Measurements from ENCODE around the gene MEGF6. TPM values are rescaled to one million over a fixed set of nuclear protein-coding genes. Genes with fewer than 3 reads are reported as not detected.
"Not testable (repeated sequence)": the region's sequence is repeated elsewhere in the genome, so short reads cannot be mapped to it uniquely, and the experiment has no call there.

MEGF6 gene
- total RNA-seq, 2 experiments from 2014 or later, result 2.6 to 4.5 TPM

DNA sequence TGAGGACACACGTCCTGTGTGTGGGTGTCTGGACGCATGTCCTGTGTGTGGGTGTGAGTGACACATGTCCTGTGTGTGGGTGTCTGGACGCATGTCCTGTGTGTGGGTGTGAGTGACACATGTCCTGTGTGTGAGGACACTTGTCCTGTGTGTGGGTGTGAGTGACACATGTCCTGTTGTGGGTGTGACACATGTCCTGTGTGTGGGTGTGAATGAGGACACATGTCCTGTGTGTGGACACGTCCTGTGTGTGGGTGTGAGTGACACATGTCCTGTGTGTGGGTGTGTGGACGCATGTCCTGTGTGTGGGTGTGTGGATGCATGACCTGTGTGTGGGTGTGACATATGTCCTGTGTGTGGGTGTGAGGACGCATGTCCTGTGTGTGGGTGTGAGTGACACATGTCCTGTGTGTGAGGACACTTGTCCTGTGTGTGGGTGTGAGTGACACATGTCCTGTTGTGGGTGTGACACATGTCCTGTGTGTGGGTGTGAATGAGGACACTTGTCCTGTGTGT is 25.9 kb downstream of the MEGF6 start:
- H3K27ac Mint-ChIP-seq; H3K4me1 Mint-ChIP-seq; H3K36me3 Mint-ChIP-seq (ENCODE audit: low read depth); intact Hi-C loops (cut with DNase I, micrococcal nuclease); H3K9me3 Mint-ChIP-seq (ENCODE audit: low read depth); ATAC-seq; POLR2A ChIA-PET; H3K27me3 Mint-ChIP-seq; H3K4me3 Mint-ChIP-seq; CTCF ChIA-PET: not testable (repeated sequence)
- peak; percentile 16 for DNase-seq

DNA sequence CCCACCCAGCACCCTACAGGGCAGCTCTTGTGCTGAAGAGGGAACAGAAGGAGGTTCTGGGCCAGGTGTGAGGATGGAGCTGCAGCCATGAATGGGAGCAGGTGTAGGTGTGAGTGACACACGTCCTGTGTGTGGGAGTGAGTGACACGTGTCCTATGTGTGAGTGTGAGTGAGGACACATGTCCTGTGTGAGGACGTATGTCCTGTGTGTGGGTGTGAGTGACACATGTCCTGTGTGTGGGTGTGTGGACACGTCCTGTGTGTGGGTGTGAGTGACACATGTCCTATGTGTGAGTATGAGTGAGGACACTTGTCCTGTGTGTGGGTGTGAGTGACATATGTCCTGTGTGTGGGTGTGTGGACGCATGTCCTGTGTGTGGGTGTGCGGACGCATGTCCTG is 26.4 kb downstream of the MEGF6 start:
- ChIA-PET CTCF (no interaction called here), POLR2A (no interaction called here)
- Mint-ChIP-seq H3K4me1 (no peaks in the 10 kb centered on the region), H3K27me3 (no peaks in the 10 kb centered on the region), H3K9me3 (ENCODE audit: low read depth) (no peaks in the 10 kb centered on the region), H3K36me3 (ENCODE audit: low read depth) (no peaks in the 10 kb centered on the region), H3K27ac (no peak overlapping the region), H3K4me3 (no peak overlapping the region)
- DNase-seq, result peak; percentile 52
- peak; percentile 55 for ATAC-seq
- intact Hi-C loops (cut with DNase I, micrococcal nuclease), result no loop called here

DNA sequence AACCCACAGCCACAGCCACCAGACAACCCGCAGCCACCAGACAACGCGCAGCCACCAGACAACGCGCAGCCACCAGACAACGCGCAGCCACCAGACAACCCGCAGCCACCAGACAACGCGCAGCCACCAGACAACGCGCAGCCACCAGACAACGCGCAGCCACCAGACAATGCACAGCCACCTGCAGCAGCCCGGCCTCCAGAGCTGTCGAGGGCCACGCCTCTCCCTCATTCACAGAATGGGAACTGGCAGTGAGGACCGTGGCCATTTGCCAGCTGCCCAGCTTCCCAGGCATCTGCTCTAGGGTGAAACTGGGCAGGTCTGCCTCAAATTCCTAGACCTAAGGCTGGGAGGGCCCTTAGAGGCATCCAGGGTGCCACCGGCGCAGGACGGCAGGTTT is 27.6 kb downstream of the MEGF6 start:
- ATAC-seq, CTCF ChIA-PET: not testable (repeated sequence)

DNA sequence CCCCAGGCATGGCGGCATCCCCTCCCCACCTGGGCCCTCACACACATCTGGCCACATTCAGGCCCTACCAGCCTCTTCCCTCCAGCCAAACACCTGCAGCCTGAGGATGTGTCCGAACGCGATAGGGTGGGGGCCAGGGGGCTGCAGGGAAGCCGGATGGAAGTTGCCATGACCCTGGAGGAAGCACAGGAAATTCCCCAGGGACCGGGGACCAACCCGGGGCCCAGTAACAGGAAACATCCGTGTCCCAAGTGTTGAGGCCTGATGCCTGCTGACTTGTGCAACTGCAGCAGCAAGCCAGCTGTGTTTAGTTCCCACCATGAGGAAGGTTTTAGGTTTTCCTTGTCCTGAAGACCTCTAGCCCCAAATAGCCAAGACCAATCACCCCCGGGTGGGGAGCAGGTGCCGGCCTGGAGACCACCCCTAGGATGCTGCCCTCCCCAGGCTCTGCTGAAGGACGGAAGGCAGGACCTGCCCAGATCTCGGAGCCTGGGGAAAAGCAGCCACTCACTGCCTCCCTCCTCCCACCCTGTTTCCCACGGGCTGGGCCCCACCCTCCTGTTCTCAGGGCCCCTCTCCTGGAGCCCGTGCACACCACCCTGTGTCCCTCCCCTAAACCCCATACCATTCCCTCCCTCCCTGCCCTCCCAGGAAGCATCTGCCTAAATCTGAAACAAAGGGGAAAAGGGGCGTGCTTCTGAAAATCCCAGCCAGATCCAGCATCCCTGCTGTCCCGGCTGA is 29.8 kb downstream of the MEGF6 start:
- POLR2A ChIA-PET, result no interaction called here
- Mint-ChIP-seq H3K27me3 (no peaks in the 10 kb centered on the region), H3K36me3 (ENCODE audit: low read depth) (no peaks in the 10 kb centered on the region), H3K9me3 (ENCODE audit: low read depth) (no peaks in the 10 kb centered on the region), H3K27ac (no peak overlapping the region), H3K4me1 (no peaks in the 10 kb centered on the region), H3K4me3 (no peak overlapping the region)
- DNase-seq (no peak), ATAC-seq (no peak)
- CTCF ChIA-PET, result no interaction called here
- intact Hi-C loops (cut with DNase I, micrococcal nuclease), result no loop called here

More for the DNA sequence above, 27.6 kb downstream of the MEGF6 start:
- H3K9me3 Mint-ChIP-seq (ENCODE audit: low read depth); H3K36me3 Mint-ChIP-seq (ENCODE audit: low read depth); DNase-seq; H3K27ac Mint-ChIP-seq; intact Hi-C loops (cut with DNase I, micrococcal nuclease); POLR2A ChIA-PET; H3K4me3 Mint-ChIP-seq; H3K4me1 Mint-ChIP-seq; H3K27me3 Mint-ChIP-seq: not testable (repeated sequence)

DNA sequence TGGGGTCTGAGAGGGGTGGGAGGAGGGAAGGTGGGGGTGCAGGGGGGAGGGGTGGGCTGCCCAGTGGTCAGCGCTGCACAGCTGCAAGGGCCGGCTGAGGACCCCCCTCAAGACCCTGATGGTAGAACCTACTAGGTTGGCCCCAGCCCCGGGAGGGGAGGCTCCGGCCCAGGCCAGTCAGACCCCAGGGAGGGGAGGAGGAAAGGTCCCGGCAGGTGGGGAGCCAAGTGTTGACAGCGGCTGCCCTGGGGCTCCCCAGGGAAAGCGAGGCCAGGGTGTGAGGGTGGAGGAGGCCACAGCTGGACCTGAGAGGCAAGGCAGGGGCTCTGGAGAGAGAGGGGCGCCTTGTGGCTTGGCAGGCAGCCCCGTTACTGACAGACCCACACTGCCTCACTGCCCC is 31.1 kb downstream of the MEGF6 start:
- ATAC-seq (no peak), DNase-seq (no peak)
- H3K9me3 Mint-ChIP-seq (ENCODE audit: low read depth), result no peaks in the 10 kb centered on the region
- H3K27me3 Mint-ChIP-seq, result no peaks in the 10 kb centered on the region
- H3K36me3 Mint-ChIP-seq (ENCODE audit: low read depth), result no peaks in the 10 kb centered on the region
- ChIA-PET CTCF (no interaction called here), POLR2A (no interaction called here)
- no peak overlapping the region for H3K27ac Mint-ChIP-seq
- intact Hi-C loops (cut with DNase I, micrococcal nuclease), result no loop called here
- no peak overlapping the region for H3K4me3 Mint-ChIP-seq
- H3K4me1 Mint-ChIP-seq, result no peaks in the 10 kb centered on the region

DNA sequence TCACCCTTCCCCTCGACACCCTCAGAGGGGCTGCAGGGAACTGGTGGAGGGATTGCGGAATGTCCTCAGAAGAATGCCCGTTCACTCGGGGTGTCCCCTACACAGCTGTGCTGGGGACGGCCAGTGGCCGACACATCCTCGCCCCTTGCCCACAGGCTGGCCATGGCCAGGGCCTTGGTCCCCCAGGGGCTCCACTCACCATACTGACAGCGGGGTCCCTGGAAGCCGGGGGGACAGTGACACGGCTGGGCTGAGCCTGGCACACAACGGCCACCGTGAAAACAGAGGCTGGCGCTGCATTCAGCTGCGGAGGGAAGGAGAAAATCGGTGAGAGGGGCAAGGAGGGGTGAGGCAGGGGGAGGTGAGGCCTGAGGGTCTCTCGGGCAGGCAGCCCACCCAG is 31.7 kb downstream of the MEGF6 start:
- no peaks in the 10 kb centered on the region for H3K36me3 Mint-ChIP-seq (ENCODE audit: low read depth)
- DNase-seq (no peak), ATAC-seq (no peak)
- intact Hi-C loops (cut with DNase I, micrococcal nuclease), result no loop called here
- ChIA-PET CTCF (interaction anchor here (0.6 to 0.7 kb wide), 2 partner anchors 44 to 48 kb away, joined by 3 read pairs; no protein-coding TSS in a partner anchor), POLR2A (no interaction called here)
- H3K4me1 Mint-ChIP-seq, result no peaks in the 10 kb centered on the region
- no peaks in the 10 kb centered on the region for H3K9me3 Mint-ChIP-seq (ENCODE audit: low read depth)
- no peak overlapping the region for H3K4me3 Mint-ChIP-seq
- H3K27ac Mint-ChIP-seq, result no peak overlapping the region
- H3K27me3 Mint-ChIP-seq, result no peaks in the 10 kb centered on the region

DNA sequence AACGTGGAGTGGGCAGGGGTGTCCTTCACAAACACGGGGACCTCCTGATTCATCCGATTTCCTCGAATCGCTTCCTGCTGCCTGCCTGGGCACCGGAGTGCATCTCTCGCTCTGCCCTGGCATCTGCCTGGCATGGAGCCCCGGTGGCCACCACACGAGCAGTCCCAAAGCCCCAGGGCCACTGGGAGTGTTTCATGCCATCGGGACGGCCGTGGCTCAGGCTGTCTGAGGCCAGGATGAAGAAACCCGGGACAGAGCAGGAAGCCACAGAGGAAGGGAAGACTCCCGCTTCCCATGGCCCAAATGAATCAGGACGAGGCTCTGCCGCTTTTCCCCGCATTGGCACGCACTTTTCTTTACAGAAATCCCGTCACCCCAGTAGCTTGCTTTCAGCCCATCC is 32.4 kb downstream of the MEGF6 start:
- no peak for ATAC-seq
- H3K27ac Mint-ChIP-seq, result no peak overlapping the region
- H3K4me1 Mint-ChIP-seq, result no peaks in the 10 kb centered on the region
- H3K9me3 Mint-ChIP-seq (ENCODE audit: low read depth), result no peaks in the 10 kb centered on the region
- CTCF ChIA-PET, result interaction anchor here (0.6 to 0.7 kb wide), 2 partner anchors 45 to 125 kb away, joined by 3 read pairs; no protein-coding TSS in a partner anchor
- no peaks in the 10 kb centered on the region for H3K36me3 Mint-ChIP-seq (ENCODE audit: low read depth)
- no peak for DNase-seq
- H3K27me3 Mint-ChIP-seq, result no peaks in the 10 kb centered on the region
- intact Hi-C loops (cut with DNase I, micrococcal nuclease), result no loop called here
- POLR2A ChIA-PET, result no interaction called here
- H3K4me3 Mint-ChIP-seq, result no peak overlapping the region

DNA sequence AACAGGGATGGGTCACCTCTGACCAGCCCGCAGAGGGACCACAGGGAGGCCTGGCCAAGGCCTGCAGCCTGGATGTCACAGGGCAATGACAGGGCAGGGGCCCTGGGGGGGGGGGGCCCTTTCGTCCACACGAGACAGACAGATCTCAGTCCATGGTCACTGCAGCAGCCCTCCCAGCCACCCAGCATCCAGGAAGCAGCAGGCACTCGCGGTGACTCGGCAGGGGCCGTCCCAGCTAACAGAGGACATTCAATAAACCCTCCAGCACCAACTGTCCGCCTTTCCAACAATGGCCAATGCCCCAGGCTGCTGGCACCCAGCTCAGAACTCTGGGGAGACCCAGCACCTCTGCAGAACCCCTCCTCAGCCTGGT is 32.9 kb downstream of the MEGF6 start:
- DNase-seq (no peak), ATAC-seq (no peak)
- H3K36me3 Mint-ChIP-seq (ENCODE audit: low read depth), result no peaks in the 10 kb centered on the region
- ChIA-PET CTCF (no interaction called here), POLR2A (no interaction called here)
- no peak overlapping the region for H3K4me3 Mint-ChIP-seq
- intact Hi-C loops (cut with DNase I, micrococcal nuclease), result no loop called here
- H3K27me3 Mint-ChIP-seq, result no peaks in the 10 kb centered on the region
- no peaks in the 10 kb centered on the region for H3K4me1 Mint-ChIP-seq
- no peaks in the 10 kb centered on the region for H3K9me3 Mint-ChIP-seq (ENCODE audit: low read depth)
- no peak overlapping the region for H3K27ac Mint-ChIP-seq

DNA sequence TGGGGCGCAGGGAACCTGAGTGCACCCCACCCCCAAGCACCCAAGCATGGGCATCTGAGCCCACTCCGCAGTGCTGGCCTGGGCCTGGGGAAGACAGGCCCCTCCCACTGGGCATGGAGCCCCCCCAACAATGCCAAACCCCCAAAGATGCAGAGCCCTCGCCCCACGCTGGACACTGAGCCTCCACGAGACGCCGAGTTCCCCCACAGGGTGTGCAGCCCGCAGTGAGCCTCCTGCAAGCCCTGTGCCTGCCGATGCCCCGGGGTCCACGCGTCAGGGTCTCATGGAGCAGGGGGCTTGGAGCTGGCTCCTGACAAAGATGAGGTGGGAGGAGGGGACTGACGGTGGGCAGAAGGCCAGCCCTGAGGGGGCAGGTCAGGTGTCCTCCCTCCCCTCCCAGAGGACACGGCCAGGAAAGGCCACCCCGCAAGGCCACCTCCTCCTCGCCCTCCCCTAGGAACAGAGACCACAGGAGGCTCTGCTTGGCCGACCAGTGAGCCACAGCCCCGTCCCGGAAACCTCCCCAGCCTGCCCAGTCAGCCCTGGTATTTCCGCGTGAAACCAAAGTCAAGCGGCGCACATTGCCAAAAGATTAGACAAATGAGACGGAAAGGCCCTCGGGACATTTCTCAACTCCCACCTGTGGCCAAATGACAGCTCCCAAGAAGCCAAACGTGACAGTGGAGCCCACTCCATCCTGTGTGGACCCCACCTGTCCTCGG is 33.4 kb downstream of the MEGF6 start:
- POLR2A ChIA-PET, result no interaction called here
- no peak for ATAC-seq
- H3K36me3 Mint-ChIP-seq (ENCODE audit: low read depth), result no peaks in the 10 kb centered on the region

DNA sequence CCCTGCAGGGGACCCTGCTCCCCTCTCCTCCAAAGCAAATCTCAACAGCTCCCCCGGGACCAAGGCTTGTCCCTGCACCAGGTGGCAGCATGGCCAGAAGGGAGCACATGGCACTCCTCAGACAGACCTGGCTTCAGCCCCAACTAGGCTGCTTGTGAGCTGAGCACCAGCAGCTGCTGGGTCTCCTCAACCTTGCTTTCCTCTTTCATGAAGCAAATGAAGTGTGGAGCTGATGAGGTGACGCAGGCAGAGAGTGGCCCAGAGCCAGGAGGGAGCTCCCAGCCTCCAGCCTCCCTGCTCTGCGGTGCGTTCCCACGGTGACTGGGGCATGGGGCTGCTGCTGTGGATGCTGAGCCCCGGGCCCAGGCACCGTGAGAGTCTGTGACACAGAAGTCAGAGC is 34.0 kb downstream of the MEGF6 start:
- DNase-seq (no peak), ATAC-seq (no peak)
- no peaks in the 10 kb centered on the region for H3K9me3 Mint-ChIP-seq (ENCODE audit: low read depth)
- intact Hi-C loops (cut with DNase I, micrococcal nuclease), result no loop called here
- ChIA-PET CTCF (no interaction called here), POLR2A (no interaction called here)
- no peak overlapping the region for H3K4me3 Mint-ChIP-seq
- H3K27me3 Mint-ChIP-seq, result no peaks in the 10 kb centered on the region
- no peaks in the 10 kb centered on the region for H3K4me1 Mint-ChIP-seq
- no peaks in the 10 kb centered on the region for H3K36me3 Mint-ChIP-seq (ENCODE audit: low read depth)
- H3K27ac Mint-ChIP-seq, result no peak overlapping the region

More for the DNA sequence above, 33.4 kb downstream of the MEGF6 start:
- Mint-ChIP-seq H3K4me3 (no peak overlapping the region), H3K27ac (no peak overlapping the region), H3K27me3 (no peaks in the 10 kb centered on the region), H3K9me3 (ENCODE audit: low read depth) (no peaks in the 10 kb centered on the region), H3K4me1 (no peaks in the 10 kb centered on the region)
- intact Hi-C loops (cut with DNase I, micrococcal nuclease), result no loop called here
- DNase-seq, result no peak
- CTCF ChIA-PET, result no interaction called here

DNA sequence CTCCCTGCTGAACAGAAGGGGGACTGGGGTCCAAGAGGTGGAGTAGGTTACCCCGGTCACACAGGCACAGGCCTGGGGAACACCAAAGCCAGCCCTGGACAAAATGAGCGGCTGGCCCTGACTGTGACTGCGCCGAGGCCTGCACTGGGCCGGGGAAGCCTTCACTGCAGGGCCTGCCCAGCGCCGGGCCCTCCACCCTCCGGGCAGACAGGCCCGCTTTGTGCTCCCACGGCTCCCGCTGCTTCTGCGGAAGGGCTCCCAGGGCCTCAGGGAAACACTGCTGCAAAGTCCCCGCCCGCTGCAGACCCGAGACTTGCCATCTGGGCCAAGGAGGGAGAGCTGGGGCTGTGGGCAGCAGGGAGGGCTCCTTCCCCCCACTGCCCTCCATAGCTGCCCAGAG is 35.3 kb downstream of the MEGF6 start:
- Mint-ChIP-seq H3K9me3 (ENCODE audit: low read depth) (no peaks in the 10 kb centered on the region), H3K4me1 (no peaks in the 10 kb centered on the region), H3K27ac (no peak overlapping the region), H3K36me3 (ENCODE audit: low read depth) (no peaks in the 10 kb centered on the region), H3K4me3 (no peak overlapping the region), H3K27me3 (no peaks in the 10 kb centered on the region)
- POLR2A ChIA-PET, result no interaction called here
- CTCF ChIA-PET, result no interaction called here
- DNase-seq, result no peak
- ATAC-seq, result no peak
- intact Hi-C loops (cut with DNase I, micrococcal nuclease), result no loop called here

DNA sequence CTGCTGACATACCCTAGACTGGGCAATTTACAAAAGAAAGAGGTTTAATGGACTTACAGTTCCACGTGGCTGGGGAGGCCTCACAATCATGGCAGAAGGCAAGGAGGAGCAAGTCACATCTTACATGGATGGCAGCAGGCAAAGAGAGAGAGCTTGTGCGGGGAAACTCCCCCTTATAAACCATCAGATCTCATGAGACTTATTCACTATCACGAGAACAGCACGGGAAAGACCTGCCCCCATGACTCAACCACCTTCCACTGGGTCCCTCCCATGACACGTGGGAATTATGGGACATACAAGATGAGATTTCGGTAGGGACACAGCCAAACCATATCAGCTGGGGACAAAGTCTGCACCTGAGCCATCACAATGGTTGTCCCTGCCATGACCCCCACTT is 35.8 kb downstream of the MEGF6 start:
- H3K27me3 Mint-ChIP-seq; H3K36me3 Mint-ChIP-seq (ENCODE audit: low read depth); H3K9me3 Mint-ChIP-seq (ENCODE audit: low read depth); CTCF ChIA-PET; DNase-seq; POLR2A ChIA-PET; H3K4me1 Mint-ChIP-seq; H3K27ac Mint-ChIP-seq; H3K4me3 Mint-ChIP-seq; intact Hi-C loops (cut with DNase I, micrococcal nuclease); ATAC-seq: not testable (repeated sequence)

Measured in activated CD4-positive, alpha-beta T cell treated with anti-CD3 and anti-CD28 coated beads for 36 hours (primary cell).